HG03139 (cell line): ENCODE data around the gene DEFB113.
"Not testable (repeated sequence)": the region's sequence is repeated elsewhere in the genome, so short reads cannot be mapped to it uniquely, and the experiment has no call there.

Experiments
- ATAC-seq: cut with Tn5 transposase; IDR thresholded peaks from one replicate; pipeline ENCODE4 v1.9.1; 2021; ENCODE audit not compliant: unreplicated experiment

The DEFB113 gene, protein sequence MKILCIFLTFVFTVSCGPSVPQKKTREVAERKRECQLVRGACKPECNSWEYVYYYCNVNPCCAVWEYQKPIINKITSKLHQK

DNA sequence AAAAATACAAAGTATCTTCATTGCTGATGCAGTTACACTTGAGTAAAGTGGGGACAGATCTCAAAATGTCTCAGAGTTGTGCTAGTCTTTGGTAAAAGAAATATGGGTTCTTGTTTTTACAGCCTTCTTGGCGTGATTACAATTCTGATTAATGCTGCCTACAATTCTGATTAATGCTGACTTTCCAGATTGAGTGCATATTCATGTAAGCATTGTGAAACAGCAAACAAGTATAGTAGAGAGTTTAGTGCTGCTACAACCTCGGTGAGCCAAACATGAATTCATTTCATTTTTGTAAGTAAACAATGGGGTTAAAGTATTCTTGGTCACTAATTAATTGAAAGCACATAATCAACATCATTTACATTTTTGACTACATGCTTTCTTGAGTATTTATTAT is at the start of gene DEFB113:
Gene DEFB113 (minus strand): TSS at position 21 of the 400 bp plus-strand sequence. CDS start 0 bp downstream, at position 21.
- ATAC-seq: no peak

DNA sequence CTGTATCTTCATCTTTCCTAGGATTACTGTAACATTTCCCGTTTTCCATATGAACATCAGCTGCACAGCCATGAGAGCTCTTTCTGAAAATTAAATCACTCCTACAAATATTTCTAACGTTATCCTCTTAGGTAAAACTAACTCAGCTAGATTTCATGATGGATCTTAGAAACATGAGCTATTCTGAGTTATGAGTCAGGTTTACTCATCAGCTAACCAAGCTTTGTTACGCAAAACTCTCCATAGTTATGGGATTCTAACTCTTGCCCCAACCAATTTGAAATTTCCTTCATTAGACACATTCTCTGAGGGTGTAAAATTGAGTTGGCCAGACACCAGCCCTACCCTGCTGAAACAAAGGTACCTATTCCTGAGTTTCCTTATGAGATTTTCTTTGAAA is 38.4 kb upstream of the DEFB113 start:
- ATAC-seq: no peak

DNA sequence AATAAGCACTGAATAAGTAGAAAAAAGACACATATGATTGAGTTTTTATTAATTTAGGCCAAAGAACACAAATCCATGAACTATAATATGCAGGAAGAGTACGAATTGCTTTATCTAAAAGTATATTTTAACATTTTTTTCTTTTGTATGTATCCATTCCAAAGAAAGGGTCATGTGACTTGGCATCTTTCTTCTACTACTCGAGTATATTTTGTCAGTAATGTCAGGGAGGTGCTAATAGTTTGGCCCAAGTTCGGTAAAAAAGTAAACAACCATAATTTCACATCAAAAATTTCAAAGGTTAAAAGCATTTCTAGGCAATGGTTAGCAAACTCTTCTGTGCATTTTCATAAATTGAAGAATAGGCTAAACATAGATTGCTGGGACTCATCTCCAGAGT is 33.7 kb upstream of the DEFB113 start:
- no peak for ATAC-seq

DNA sequence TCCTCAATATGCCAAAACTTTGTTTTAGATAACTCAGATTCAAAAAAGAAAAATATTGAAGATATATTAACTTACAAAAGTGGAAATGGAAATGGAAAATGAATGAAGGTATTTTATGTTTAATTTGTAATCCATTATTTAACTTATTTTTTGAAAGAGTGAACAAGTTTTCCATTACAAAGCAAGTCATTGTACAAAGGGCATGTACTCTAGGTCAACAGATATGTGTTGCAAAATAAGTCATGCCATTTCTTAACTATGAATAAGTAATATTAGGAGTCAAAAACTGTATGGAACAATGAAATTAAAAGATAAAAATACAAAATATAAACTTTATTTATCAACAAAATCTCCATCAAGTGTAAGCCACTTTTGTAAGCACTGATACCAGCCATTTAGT is 25.9 kb upstream of the DEFB113 start:
- ATAC-seq: no peak

DNA sequence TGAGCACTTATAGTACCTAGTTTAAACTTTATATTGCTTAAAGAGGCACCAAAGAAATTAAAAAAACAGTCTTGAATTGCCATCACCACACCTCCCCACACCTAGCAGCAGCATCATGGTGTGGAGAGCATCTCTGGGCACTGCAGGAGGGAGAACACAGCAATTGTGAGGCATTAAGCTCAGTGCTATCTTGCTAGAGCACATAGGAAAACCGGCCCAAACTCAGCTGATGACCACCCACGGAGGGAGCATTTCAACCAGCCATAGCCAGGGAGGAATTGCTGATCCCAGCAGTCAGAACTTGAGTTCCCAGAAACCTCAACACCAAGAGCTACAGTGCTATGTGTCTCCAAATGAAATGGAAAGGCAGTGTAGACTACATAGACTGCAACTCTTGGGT is 19.5 kb upstream of the DEFB113 start:
- no peak for ATAC-seq

DNA sequence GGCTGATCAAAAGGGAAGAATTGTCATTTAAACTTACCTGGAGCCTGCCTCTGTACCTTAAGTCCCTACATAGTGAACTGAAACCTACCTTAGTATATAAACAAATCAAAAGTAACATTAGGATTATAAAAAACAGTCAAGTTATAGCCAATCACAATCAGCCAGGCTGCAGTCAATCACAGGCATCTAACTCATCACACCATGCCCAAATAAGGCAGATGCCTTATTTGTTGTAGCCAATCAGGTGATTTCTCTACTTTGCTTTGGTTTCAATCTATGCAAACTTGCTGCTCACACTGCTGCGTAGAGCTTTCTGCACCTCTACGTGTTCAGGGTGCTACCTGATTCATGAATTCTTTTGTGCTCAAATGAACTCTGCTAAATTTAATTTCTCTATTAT is 18.3 kb upstream of the DEFB113 start:
- ATAC-seq: no peak

DNA sequence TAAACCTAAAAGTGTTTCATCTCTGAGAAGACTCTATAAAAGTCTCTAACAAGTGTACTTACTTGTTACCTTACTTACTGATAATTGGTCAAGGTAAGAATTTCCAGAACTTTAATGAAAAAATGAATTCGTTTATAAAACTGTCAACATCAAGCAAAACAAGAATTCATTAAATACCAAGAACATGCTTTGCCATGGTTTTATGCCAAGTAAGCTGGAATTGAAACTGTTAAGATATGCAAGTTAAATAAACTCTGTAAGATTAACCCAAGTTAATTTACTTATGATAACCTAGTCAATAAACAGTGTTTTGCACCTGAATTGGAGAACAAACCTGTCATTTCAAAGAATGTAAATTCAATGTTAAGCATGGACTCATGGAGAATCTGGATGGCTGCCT is 17.1 kb upstream of the DEFB113 start:
- no peak for ATAC-seq

DNA sequence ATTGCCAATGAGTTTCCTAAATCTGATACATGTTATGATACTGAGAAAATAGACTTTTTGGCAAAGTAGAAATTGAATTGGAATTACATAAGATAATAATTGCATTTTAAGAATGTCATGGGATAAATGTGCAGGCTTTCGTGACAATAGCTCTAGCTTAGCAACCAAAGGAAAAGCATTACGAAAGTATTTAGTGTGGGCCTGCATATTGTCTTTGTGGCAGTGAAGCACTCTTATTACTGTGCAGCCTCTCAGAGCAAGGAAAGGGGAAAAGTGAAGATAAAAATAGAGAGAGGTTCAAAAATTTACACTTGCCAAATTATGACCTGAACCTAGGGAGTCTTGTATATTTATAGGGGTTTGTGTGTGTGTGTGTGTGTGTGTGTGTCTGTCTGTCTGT is 12.6 kb upstream of the DEFB113 start:
- no peak for ATAC-seq

DNA sequence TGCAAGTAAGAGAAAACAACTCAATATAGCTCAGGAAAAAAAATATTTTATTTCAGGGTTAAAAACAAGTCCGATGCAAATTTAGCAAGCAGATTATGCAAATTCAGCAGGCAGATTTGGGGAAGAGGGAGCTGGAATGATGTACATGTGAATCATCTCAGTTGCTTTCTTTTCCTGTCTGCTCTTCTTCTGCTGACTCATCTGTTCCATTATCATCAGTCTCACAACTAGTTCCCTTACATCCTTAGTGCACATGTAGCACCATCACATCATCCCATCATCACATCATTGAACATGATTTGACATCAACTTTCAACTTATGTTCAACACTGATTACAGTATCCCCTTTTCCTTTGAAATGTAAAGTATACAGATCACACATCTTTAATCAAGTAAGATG is 11.5 kb upstream of the DEFB113 start:
- ATAC-seq: no peak

DNA sequence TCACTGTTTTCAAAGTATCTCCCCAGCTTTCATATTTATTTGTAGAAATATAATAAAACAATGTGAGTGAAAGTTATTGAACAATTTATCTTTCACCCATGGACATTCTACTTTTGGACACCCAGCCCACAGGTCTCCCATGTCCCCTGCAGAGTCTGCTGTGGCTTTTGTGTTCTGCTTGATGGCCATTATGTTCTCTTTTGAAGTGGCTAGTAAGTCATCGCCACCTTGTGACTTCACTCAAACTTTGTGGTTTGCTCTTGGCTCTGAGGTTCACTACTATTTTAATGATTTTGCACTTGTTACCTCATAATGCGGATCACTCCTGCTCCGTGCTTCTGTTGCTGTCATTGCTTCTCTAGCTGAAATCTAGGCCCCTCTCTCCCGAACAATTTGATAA is 10.2 kb upstream of the DEFB113 start:
- no peak for ATAC-seq

DNA sequence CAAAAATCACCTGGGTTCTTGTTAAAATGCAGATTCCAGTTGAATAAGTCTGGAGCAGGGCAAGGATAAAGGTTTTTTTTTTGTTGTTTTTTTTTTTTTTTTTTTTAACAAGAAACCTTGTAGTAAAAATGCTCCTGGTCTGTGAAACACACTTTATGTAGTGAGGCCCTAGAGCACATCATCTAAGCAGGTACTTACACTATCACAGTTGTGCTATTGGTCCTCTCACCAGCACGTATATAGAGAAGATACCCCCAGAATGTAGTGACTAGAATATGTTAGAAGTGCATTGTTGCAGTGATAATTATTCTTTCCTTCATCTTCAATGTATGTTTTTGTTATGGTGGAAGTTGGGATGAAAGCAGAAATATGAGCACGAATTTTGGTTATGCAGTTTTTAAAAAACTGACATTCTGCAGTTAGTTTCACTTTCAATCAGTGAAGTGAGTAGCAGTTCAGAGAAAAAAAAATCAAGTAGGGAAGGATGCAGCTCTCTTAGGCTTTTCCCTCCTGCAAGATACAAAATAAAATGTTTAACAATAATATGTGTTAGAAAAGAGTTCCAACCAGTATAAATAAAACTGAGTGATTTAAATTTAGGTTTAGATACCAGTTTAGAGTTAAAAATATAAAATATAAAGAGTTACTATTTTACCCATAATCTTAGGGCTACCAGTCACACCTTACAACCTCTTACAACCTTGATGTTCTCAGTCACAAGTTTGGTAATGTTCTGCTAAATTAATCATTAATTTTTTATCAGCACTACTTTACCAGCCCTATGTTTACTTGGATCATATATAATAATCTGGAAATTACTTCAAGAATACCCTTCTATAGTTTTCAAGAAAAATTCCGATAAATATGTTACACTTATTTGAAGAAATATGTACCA is 9.2 kb upstream of the DEFB113 start:
- peak; percentile 49 for ATAC-seq

DNA sequence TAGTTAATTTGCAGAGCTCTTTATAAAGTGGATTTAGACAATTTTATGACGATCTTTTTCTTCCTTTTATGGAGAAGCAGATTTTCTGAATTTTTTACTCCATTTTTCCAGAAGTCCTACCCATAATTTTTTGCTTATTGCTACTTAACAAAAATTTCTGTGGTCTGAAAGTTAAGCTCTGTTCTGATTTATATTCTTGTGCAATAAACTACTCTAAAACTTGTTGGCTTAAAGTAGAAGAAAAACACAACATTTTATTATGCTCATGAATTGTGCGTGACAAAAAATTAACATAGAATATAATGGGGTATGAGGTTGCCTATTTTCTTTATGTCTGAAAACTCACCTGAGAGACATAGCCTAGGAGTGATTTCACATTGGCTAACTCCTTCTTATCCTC is 2.6 kb downstream of the DEFB113 start:
- no peak for ATAC-seq

DNA sequence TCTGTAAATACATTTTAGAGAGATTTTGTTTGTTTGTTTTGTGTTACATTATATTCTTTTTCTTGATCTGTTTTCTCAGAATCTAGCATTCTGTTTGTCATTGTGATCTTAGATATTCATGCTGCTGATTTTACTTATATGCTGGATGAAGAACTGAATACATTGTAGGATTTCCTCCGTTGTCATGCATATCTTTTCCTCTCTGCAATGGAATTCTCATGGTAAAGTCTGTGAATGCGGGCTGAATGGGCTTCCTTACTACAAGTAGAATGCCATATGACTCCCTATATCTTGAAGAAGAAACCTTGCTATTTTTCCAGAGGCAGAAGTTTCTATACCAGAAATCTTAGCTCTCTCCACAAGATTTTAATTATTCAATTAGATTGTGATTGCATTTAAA is 3.1 kb downstream of the DEFB113 start:
- ATAC-seq: no peak

DNA sequence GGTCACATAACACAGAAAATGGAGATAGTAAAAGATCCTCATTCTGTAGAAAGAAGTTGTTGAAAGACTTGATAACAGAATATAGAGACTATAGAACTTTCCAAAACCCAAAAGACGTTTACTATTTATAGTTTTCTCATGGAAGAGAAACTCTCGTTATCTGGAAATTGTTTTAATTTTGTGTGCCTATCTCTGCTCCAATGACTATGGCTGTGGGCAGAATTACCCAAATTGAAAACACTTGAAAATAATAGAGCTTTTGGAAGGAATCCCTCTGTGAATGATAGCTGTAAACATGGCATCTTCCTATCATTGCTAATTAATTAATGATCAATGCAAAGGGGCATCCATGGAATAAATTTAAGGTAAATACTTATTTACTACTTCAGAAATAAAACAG is 5.4 kb downstream of the DEFB113 start, which contains the start of gene DEFB114:
Gene DEFB114 (minus strand): TSS at position 101 of the 400 bp plus-strand sequence. CDS start 59 bp downstream, at position 42.
- ATAC-seq: no peak

DNA sequence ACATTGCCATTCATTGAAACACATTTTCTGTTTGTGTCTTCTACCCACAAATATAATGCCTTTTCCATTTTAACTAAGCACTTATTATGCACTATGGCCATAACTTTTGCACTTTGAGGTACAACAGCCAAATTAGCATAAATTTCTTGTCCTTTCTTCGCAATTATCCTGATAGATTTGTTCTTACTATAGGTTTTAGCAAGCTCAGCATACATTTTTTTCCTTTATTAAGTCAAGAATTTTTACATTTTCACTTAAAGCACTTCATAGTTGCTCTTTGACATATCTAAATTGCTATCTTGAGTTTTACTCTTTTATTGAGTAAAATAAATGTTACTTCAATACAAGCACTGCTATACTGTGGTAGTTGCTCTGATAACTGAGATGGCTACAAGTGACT is 11.2 kb downstream of the DEFB113 start:
- no peak for ATAC-seq

DNA sequence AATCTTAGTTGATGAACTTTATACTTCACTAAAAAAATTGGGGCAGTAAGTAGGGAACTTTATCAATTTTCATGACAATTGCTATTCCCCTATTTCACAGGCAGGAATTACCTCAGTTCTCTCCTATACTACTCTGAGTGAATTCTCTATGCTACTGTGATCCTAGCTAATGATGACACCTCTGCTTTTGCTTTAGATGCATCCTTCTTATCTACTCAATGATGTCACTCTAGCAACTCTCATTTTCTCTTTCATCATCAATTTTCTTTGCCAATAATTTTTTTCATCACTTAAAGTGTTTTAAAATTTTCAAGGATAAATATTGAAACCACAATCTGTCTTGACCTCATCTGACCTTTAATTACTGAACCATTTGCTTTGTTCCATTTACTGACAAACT is 13.6 kb downstream of the DEFB113 start:
- no peak for ATAC-seq

DNA sequence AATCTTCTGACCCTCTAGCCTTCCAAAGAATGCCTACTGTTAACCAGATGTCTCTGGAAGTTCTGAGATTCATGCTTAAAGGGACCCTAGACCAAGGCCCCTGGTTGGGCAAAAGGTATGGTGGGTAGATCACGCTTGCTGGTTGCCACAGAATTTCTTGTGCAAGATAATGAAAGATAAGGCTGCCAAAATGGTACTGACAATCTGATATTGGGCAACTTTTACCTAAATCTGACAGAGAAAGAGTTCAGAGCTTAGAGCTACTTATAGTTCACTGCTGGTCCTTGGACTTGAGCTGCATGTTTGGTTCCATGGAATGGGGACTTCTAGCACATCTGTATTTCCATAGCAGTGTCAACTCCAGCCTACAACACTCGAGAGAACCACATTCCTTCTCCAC is 17.5 kb downstream of the DEFB113 start:
- ATAC-seq: no peak

DNA sequence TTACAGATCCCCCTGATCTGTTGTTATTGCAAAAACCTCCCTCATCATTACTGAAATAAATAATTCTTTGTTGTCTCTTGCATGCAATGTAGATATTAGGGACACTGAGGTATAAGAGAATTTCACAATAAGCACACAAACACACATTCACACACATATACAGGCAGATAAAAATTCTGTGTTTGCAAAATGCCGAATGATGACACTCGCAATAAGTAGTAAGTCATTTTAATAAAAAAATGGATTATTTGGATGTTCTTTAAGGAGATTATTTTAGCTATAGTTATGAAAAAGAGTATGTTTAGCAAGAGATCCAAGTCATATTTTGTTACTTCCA is 19.0 kb downstream of the DEFB113 start:
- no peak for ATAC-seq

DNA sequence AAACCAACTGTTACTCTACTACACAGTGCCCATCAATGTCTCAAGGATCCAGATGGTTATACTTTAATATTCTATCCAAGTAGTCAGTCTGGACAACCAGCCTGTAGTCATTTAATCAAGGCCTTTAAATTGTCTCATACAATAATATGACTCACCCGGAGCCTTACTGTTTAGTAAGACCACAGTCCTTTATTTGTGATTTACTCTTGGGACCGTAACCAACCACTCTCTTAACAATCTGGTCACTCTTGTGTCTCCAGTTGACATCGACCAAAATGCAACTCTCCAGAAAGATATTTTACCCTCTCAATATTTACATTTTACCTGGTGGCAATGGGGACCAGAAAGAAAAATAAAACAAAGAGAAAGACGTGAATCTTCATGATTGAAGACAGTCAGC is 20.4 kb downstream of the DEFB113 start:
- ATAC-seq: no peak

DNA sequence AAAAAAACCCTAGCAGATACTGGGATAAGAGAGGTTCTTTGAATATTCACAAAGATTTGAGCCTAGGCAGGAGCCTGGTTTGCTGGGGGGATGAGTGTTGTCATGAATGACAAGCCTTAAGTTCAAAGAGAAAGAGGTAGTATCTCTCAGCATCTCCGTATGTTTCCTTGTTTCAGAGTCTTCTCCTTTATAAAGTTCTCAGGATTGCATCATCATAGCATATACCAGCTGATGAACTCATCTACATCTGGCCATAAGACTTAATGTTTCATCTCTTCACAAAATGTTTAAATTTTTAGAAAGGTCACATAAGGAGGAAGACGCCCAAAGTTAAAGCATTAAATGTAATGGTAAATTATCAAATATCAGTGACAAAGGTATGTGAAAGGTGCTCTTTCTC is 22.6 kb downstream of the DEFB113 start:
- ATAC-seq: no peak

DNA sequence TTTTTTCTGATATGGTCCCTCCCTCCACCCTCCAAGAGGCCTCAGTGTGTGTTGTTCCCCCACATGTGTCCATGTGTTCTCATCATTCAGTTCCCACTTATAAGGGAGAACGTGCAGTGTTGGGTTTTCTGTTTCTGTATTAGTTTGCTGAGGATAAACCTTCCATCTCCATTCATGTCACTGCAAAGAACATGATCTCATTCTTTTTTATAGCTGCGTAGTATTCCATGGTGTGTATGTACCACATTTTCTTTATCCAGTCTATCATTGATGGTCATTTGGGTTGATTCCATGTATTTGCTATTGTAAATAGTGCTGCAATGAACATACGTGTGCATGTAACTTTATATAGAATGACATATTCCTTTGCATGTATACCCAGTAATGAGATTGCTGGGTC is 25.4 kb downstream of the DEFB113 start:
- ATAC-seq: not testable (repeated sequence)

DNA sequence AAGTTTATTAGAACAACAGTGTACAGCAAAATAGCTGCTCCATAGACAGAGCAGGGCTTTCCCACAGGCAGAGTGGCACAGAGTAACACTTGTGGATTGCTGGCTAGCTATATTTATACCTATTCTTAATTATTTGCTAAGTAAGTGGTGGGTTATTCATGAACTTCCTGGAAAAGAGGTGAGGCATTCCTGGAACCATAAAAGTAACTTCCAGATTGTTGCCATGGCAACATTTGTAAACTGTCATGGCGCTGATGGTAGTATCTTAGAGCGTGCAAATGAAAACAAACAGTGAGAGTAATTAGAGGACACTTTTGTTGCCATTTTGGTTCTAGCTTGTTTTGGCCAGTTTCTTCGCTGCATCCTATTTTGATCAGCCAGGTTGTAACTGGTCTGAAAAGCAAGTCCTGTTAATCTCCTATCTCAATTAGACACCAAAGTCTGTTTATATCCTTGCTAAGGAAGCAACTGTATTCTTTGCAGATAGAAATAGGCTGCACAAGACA is 29.4 kb downstream of the DEFB113 start:
- ATAC-seq: no peak

DNA sequence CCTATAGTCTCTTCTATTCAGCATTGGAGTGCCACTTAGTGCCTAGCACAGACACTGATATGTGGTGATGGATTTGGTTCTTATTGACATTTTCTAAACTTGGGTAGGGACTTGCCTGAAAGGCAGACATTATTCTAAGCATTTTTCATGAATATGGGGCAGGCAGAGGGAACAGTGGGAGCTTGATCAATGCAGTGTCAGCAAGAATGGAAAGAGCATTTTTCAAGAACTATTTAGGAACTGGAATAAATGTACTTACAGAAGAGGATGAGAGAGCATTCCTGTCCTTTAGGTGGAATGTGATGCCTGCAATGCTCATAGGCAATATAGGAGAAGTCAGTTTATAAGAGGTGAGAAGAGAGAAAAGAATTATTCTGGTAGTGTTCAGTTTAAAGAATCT is 31.6 kb downstream of the DEFB113 start:
- ATAC-seq: no peak
